H1 (cell line): ENCODE data around the gene NPSR1. TPM values are rescaled to one million over a fixed set of nuclear protein-coding genes. Genes with fewer than 3 reads are reported as not detected.

Experiments
- ASH2L ChIP-seq: fragments of 200-600, 300-600 bp; sonication (generic); IDR thresholded peaks from one replicate; pipeline ENCODE4 v1.7.1; 2017; ENCODE audit warnings: low read length
- CHD7 ChIP-seq: fragments of 300-600 bp; sonication (generic); IDR thresholded peaks from 2 replicates; pipeline ENCODE4 v1.7.1; 2012; ENCODE audit warnings: low read length, moderate library complexity, mild to moderate bottlenecking, inconsistent platforms; ENCODE audit not compliant: insufficient replicate concordance
- EGR1 ChIP-seq: IDR thresholded peaks from 2 replicates; pipeline ENCODE4 v1.6.1; 2011; ENCODE audit warnings: low read depth, low read length, borderline replicate concordance
- PHF8 ChIP-seq: fragments of 200-600 bp; sonication (generic); conservative IDR thresholded peaks from 2 replicates; pipeline ENCODE4 v1.7.1; 2012; ENCODE audit warnings: low read depth, mild to moderate bottlenecking, inconsistent platforms, low read length, moderate library complexity
- POU5F1 ChIP-seq: IDR thresholded peaks from 2 replicates; pipeline ENCODE4 v1.6.1; 2011; ENCODE audit warnings: low read depth, mild to moderate bottlenecking, low read length, moderate library complexity
- SIRT6 ChIP-seq: IDR thresholded peaks from one replicate; pipeline ENCODE4 v1.7.1; 2012; ENCODE audit warnings: low read length, inconsistent platforms
- TBP ChIP-seq: IDR thresholded peaks from 2 replicates; pipeline ENCODE4 v1.6.1; 2011; ENCODE audit warnings: low read depth, low read length, improper control_type of control experiment
- polyA plus RNA-seq, 7 experiments: library from polyadenylated mRNA; depleted of rRNA in 3 of 7; stranded (reverse) in 5 of 7; unstranded in 2 of 7; fragments of >200 nt in 5 of 7; fragments of 200-250 nt in 2 of 7; gene quantifications; 1 replicate in 5 of 7; 2 replicates in 1 of 7; 4 replicates in 1 of 7; pipeline versions ENCODE4 v1.2.1 to v1.2.3, GENCODE V29; 2011 to 2013; ENCODE audit warnings: missing spikeins in 2 of 7, mixed read lengths in 2 of 7
- total RNA-seq: library from RNA; stranded (reverse); fragmentation: NEBNext Ultra II Directional; extraction: Animal tissue kit (Norgen Biotek cat#: 25700); gene quantifications from 2 replicates; pipeline ENCODE4 v1.2.1, GENCODE V29; 2021

The NPSR1 gene
- total and polyA plus RNA-seq, 2 of the 8 experiments (the other 6 are each of a cell fraction or from before 2014, with no cell fraction given), result not detected

- TF ChIP-seq CHD7 (no peak), SIRT6 (no peak), POU5F1 (no peak), TBP (no peak), ASH2L (no peak), EGR1 (no peak), PHF8 (no peak)
Observed at GRCh38 chr7:34662058-34662708, 4.2 kb downstream of the NPSR1 start (continued).
